H54 (cell line): ENCODE results near the gene PRSS56.

ENCODE experiments used
- DNase-seq: peaks from one replicate; pipeline ENCODE4 v3.0.0; 2011; ENCODE audit warnings: low spot score, mixed read lengths; ENCODE audit not compliant: insufficient read length
- FAIRE-seq: peaks from 3 replicates; lab custom pipeline; 2011; peaks lifted over from hg19 to GRCh38; lab: Jason Lieb, UNC
- POLR2A ChIP-seq: IDR thresholded peaks from 2 replicates; pipeline ENCODE4 v1.6.1; 2011; ENCODE audit warnings: low read depth, mild to moderate bottlenecking, low read length

PRSS56 gene

DNA sequence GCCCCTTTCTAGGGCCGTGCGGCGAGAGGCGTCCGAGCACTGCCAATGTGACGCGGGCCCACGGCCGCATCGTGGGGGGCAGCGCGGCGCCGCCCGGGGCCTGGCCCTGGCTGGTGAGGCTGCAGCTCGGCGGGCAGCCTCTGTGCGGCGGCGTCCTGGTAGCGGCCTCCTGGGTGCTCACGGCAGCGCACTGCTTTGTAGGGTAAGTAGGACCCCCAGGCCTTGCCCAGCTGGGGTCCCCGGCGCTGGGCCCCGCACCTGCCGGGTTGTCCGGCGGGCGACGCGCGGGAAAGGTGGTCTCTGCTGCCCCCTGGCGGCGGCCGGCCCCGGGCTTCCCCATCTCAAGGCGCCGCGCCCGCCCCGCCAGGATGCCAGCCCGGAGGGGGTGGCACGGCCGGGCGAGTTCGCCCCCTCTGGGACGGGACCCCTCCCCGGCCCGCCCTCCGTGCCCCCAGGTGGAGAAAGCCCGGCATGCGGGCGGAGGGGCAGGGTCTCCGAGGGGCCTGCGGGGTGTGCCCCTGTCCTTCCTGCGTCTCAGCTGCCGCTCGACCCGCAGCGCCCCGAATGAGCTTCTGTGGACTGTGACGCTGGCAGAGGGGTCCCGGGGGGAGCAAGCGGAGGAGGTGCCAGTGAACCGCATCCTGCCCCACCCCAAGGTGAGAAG, 1.9 kb downstream of the PRSS56 start:
- FAIRE-seq (no peak), DNase-seq (peak; percentile 79)
- TF ChIP-seq POLR2A, result no peak

DNA sequence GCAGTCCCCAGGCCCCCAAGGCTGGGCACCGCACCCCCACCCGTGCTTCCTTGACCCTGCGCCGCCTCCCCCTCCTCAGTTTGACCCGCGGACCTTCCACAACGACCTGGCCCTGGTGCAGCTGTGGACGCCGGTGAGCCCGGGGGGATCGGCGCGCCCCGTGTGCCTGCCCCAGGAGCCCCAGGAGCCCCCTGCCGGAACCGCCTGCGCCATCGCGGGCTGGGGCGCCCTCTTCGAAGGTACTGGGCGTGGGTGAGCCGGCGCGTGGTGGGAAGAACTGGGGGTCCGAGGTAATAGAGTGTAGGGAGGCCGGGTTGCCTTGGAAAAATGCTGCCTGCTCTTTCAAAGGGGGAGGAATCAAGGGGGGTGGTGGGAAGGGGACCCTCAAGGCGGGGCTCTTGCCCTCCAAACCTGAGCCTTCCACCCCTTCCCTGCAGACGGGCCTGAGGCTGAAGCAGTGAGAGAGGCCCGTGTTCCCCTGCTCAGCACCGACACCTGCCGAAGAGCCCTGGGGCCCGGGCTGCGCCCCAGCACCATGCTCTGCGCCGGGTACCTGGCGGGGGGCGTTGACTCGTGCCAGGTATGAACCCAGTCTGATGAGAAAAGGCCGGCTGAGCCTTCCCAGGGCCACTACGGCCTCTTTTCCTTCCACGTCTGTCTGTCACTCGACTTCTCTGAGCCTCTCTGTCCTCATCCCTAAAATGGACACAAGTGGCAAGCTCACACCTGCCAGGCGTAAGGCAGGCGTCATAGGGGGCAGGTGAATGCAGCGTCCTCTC, 2.6 kb downstream of the PRSS56 start:
- DNase-seq (no peak), FAIRE-seq (no peak)
- no peak for TF ChIP-seq POLR2A

DNA sequence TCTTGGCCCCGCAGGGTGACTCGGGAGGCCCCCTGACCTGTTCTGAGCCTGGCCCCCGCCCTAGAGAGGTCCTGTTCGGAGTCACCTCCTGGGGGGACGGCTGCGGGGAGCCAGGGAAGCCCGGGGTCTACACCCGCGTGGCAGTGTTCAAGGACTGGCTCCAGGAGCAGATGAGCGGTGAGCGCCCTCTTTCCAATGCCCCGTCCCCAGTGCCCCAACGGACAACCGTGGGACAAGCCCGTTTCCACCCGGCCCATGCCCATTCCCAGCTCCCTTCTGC, 3.2 kb downstream of the PRSS56 start:
- no peak for TF ChIP-seq POLR2A
- no peak for FAIRE-seq
- no peak for DNase-seq

DNA sequence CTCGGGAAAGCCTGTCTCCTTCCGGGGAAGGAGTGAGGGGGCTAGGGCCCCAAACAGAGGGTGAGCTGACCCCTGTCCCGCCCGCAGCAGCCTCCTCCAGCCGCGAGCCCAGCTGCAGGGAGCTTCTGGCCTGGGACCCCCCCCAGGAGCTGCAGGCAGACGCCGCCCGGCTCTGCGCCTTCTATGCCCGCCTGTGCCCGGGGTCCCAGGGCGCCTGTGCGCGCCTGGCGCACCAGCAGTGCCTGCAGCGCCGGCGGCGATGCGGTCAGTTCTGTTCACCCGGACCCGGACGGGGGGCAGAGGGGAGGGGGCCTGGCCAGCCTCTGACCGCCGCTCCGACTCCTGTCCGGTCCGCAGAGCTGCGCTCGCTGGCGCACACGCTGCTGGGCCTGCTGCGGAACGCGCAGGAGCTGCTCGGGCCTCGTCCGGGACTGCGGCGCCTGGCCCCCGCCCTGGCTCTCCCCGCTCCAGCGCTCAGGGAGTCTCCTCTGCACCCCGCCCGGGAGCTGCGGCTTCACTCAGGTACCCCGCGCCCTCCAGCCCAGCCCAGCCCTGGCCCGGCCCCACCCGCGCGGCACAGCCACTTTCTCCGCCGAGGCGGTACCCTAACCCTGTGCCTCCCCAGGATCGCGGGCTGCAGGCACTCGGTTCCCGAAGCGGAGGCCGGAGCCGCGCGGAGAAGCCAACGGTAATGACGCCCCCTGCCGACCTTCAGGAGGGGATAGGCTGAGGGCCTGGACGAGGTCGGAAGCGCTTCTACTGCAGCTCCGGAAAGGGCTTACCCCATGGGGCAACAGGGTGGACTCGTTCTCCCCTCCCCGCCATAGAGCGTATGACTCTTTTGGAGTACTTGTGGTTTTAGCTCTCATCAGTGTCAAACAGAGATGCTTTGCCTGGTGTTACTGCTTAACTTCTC, 3.8 kb downstream of the PRSS56 start:
- DNase-seq, result no peak
- no peak for FAIRE-seq
- no peak for TF ChIP-seq POLR2A

DNA sequence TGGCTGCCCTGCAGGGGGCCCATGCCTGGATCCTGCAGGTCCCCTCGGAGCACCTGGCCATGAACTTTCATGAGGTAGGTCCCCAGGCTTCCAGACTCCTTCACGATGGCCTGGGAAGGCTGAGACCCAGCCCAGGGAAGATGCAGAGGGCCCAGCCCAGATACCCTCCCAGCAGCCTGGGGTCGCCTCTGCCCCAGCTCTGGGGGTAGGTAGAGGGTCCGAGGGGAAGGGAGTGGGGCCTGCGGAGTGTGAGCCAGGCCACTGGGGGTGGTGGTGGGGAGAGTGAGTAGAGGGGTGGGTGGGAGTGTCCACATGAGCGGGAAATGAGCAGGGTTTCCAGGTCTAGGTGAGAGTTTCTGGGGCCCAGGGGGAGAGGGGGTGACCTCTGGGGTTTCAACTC, 4.6 kb downstream of the PRSS56 start:
- DNase-seq, result no peak
- no peak for TF ChIP-seq POLR2A
- no peak for FAIRE-seq

DNA sequence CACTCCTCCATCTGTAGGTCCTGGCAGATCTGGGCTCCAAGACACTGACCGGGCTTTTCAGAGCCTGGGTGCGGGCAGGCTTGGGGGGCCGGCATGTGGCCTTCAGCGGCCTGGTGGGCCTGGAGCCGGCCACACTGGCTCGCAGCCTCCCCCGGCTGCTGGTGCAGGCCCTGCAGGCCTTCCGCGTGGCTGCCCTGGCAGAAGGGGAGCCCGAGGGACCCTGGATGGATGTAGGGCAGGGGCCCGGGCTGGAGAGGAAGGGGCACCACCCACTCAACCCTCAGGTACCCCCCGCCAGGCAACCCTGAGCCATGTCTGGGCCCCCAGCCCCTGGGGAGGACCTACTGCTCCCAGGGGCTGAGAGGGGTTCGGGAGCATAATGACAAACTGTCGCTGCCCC, 5.0 kb downstream of the PRSS56 start:
- no peak for DNase-seq
- no peak for FAIRE-seq
- TF ChIP-seq POLR2A, result no peak

DNA sequence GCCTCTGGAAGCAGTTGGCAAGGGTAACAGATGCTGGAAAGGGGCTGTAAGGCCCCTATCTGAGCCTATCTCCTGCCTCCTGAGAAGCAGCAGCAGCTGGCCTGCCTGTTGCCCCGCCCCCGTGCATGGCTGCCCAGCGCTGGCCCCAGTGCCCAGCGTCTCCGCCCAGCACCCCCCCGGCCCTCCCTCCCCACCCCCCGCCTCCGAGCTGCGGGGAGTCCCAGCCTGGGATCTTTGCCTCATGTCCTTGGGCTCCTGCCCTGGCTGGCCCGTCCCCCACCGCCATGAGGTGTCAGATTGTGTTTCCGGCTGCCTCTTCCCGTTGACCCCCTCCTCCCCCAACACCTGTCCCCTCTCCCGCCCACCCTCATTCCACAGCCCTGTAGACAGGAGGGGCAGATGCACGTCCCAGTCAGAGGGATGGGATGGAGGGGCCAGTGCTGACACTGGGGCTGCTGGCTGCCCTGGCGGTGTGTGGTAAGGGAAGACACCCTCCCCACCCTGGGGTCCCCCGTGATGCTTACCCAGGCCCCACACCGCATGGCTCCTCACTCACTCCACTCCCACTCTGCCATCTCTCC, 5.7 kb downstream of the PRSS56 start, which contains the start of gene CHRND:
Gene CHRND, plus strand, starts transcription at position 370 of the 581 bp plus-strand sequence. Its CDS starts 56 bp downstream, at position 426.
- no peak for FAIRE-seq
- DNase-seq, result no peak
- no peak for TF ChIP-seq POLR2A

DNA sequence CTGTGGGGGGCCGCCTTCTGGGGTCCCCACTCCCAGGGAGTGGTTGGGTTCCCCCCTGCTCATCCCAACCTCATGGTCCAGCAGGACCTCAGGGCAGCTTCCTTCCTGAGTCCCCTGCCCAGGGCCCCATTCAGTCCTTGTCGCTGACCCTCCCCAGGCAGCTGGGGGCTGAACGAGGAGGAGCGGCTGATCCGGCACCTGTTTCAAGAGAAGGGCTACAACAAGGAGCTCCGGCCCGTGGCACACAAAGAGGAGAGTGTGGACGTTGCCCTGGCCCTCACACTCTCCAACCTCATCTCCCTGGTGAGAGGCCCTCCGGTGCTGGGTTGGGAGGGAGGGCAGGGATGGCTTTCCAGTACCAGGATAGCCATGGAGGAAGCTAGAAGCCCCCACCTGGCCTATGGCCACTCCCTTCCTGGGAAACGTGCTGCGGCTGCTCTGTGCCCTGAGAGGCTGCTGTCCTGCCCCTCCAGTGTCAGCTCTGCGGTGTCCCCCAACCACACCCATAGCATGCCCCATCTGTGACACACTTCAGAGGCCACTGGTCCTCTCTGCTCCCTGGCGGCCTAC, 6.3 kb downstream of the PRSS56 start:
- no peak for TF ChIP-seq POLR2A
- FAIRE-seq, result no peak
- DNase-seq, result no peak

DNA sequence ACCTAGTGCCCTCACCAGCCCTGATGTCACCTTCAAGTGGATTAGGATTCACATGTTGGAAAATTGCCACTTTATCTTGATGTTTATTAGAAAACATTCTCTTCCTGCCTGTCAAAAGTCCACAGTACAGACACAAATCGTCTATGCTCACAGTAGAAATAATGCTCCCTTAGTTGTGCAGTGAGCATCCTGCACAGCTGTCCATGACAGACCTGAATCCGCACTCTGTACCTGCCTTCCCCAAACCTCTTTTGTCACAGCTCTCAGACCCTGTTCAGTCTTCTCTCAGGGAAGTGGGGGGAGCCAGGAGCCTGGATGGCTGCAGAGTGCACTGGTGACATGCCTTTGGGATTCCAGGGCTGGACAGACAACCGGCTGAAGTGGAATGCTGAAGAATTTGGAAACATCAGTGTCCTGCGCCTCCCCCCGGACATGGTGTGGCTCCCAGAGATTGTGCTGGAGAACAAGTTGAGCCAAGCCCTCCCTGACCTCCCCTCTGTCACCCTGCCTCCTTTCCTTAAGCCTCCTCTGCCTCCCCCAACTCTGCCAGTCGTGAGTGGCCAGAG, 7.8 kb downstream of the PRSS56 start:
- FAIRE-seq (no peak), DNase-seq (no peak)
- no peak for TF ChIP-seq POLR2A

DNA sequence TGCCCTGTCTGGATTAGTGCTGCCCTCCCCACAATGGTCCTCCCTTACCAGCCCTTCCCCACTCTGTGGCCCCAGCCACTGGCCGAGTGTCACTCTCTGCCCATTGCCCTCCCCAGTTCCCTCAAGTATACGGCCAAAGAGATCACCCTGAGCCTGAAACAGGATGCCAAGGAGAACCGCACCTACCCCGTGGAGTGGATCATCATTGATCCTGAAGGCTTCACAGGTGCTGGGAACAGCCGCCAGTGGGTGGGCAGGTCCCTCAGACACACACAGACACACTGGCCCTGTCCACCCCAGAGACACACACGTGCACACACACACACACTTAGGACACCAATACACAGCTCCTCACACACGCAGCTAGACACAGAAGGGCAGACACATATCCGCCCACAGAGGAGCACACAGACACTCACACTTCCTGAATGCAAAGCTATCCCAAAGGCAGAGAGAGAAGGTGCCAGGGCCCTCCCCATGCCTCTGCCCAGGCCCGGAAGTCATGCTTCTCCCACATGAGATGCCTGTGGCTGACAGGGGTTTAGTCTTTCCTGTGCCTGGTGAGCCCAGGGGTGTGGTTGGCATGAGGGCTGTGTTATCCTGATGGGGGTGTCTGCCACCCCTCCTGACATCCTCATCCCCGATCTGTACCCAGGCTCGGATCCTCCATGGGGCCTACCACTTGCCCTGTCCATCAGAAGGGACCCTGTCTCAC, 8.7 kb downstream of the PRSS56 start:
- peak; percentile 62 for DNase-seq
- no peak for FAIRE-seq
- no peak for TF ChIP-seq POLR2A

DNA sequence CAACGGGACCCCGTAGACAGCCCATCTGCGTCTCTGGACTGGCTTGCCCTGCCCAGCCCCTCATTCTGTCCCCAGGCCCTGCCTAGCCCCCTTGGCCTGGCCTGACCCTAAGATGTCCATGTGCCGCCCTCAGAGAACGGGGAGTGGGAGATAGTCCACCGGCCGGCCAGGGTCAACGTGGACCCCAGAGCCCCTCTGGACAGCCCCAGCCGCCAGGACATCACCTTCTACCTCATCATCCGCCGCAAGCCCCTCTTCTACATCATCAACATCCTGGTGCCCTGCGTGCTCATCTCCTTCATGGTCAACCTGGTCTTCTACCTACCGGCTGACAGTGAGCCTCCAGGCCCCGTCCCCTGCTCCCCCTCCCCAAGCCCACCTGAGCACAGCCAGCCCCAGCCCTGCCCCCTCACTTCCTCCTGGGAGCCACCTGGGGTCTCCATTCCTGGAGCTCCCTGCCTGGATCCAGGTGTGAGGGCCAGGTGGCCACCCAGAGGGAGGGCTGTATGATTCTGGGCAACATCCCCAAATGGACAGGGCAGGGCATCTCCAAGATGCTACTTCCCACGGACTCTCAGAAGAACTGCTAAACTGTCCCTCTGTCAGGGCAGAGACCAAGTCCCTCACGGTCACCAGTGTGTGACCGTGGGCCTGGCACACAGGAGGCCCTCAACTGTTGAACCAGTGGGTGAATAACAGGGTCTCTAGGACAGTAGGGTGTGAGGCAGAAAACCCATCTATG, 9.8 kb downstream of the PRSS56 start:
- FAIRE-seq (no peak), DNase-seq (no peak)
- no peak for TF ChIP-seq POLR2A

DNA sequence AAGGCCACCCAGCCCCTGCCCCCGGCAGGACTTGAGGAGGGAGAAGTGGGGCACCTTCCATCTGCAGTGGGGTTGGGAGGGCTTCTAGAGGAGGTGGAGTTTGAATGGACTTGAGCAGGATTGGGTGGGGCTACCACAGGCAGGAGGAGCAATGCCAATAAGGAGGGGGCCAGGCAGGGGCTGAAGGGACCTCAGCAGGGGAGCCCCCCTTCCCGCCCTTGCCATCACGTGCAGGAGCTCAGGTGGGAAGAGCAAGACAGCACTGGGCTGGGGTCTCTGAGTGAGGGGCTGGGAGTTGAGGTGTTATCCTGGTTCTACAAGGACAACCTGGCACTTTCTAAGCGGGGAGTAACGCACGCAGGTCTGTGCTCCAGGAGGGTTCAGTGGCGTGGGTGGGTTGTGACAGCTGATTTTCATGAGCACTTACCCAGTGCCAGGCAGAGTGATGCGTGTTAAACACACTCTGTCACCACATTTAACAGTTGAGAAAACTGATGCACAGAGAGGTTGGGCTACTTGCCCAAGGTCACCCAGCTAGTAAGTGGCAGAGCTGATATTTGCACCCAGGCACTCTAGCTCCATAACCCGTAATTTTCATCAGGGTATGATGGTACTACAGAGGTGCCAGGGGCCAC, 10.6 kb downstream of the PRSS56 start:
- no peak for TF ChIP-seq POLR2A
- no peak for DNase-seq
- FAIRE-seq, result no peak
